ENCODE data around the gene SLC37A2. TPM values are rescaled to one million over a fixed set of nuclear protein-coding genes. Genes with fewer than 3 reads are reported as not detected.

Gene SLC37A2
- total RNA-seq, result 1 to 10 TPM in 2 of 5 donors, under 1 TPM in 1, not detected in 2; 0.87 to 5.3 (median 3.9) TPM
- polyA plus RNA-seq, result 1 to 10 TPM; 2.1 to 4.9 (median 2.6) TPM
- long read RNA-seq, donor 1, result 0 reads
- long read RNA-seq, donor 2, result 0 reads
- long read RNA-seq, donor 3, result 0 reads
- long read RNA-seq, donor 4, partial matches to known transcripts, result 0 of 1 reads
- long read RNA-seq, donor 4, other reads (novel, unspliced or antisense), result 0 of 1 reads
- long read RNA-seq, donor 5, partial matches to known transcripts, result 0 of 1 reads
- long read RNA-seq, donor 5, other reads (novel, unspliced or antisense), result 0 of 1 reads
- long read RNA-seq, donor 6, result 0 reads
- long read RNA-seq, donor 7, partial matches to known transcripts, result 0 of 1 reads
- long read RNA-seq, donor 7, other reads (novel, unspliced or antisense), result 0 of 1 reads
- long read RNA-seq, donor 8, result 0 reads
- long read RNA-seq, donor 9, result 0 reads
- long read RNA-seq, donor 10, partial matches to known transcripts, result 0 of 1 reads
- long read RNA-seq, donor 10, other reads (novel, unspliced or antisense), result 0 of 1 reads

- 0 to 1% (median 0%) methylated on average over 12 to 46 of the region's 46 CpGs for WGBS, 5 donors
- Histone ChIP-seq H3K4me1 (peaks cover 0 to 17% (median 14%) of the 10 kb centered on the region in 4 donors), H3K9me3 (no peaks in the 10 kb centered on the region), H3K4me3 (peak within 1 kb of the TSS; percentile 58 to 66 (median 60)), H3K27ac (peak within 1 kb of the TSS; percentile 53 to 83 (median 75)), H3K27me3 (peaks cover 0 to 14% (median 3%) of the 10 kb centered on the region in 3 donors), H3K36me3 (no peaks in the 10 kb centered on the region)
- intact Hi-C loops (cut with DNase I; ENCODE audit: low total_unique reads), result no loop called here
- TF ChIP-seq POLR2AphosphoS5 (IDR thresholded peaks at IDR 0.05), result peak in 2 of 3 donors; percentile 61 to 76
- no peak for TF ChIP-seq POLR2A (IDR thresholded peaks at IDR 0.05)
- TF ChIP-seq, protein P1, sequence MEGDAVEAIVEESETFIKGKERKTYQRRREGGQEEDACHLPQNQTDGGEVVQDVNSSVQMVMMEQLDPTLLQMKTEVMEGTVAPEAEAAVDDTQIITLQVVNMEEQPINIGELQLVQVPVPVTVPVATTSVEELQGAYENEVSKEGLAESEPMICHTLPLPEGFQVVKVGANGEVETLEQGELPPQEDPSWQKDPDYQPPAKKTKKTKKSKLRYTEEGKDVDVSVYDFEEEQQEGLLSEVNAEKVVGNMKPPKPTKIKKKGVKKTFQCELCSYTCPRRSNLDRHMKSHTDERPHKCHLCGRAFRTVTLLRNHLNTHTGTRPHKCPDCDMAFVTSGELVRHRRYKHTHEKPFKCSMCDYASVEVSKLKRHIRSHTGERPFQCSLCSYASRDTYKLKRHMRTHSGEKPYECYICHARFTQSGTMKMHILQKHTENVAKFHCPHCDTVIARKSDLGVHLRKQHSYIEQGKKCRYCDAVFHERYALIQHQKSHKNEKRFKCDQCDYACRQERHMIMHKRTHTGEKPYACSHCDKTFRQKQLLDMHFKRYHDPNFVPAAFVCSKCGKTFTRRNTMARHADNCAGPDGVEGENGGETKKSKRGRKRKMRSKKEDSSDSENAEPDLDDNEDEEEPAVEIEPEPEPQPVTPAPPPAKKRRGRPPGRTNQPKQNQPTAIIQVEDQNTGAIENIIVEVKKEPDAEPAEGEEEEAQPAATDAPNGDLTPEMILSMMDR (IDR thresholded peaks at IDR 0.05), result peak in 3 of 7 experiments; percentile 9 to 22 (median 19)
- TF ChIP-seq EP300 (IDR thresholded peaks at IDR 0.05), result no peak
- DNase-seq, result peak; percentile 73 to 87
These were observed at the start of gene SLC37A2 for GRCh38 chr11:125062931-125063428. Gene SLC37A2 (plus strand): TSS chr11:125063305. CDS start chr11:125063368, 63 bp downstream.

GRCh38 chr11:125016413-125016812, 46.7 kb upstream of the SLC37A2 start:
- Histone ChIP-seq H3K27ac (no peak overlapping the region), H3K4me3 (no peak overlapping the region), H3K9me3 (no peaks in the 10 kb centered on the region), H3K36me3 (peaks cover 0 to 4% (median 0%) of the 10 kb centered on the region in 4 donors), H3K4me1 (peaks cover 0 to 3% (median 0%) of the 10 kb centered on the region in 4 donors), H3K27me3 (no peaks in the 10 kb centered on the region)
- intact Hi-C loops (cut with DNase I; ENCODE audit: low total_unique reads), result no loop called here
- TF ChIP-seq, protein P1 (IDR thresholded peaks at IDR 0.05), result no peak
- TF ChIP-seq EP300 (IDR thresholded peaks at IDR 0.05) (no peak), POLR2AphosphoS5 (IDR thresholded peaks at IDR 0.05) (no peak), POLR2A (IDR thresholded peaks at IDR 0.05) (no peak)
- DNase-seq, result no peak

GRCh38 chr11:125020342-125020741, 42.8 kb upstream of the SLC37A2 start:
- Histone ChIP-seq H3K27ac (peak overlapping the region in 3 of 5 donors; percentile 21 to 35 (median 28)), H3K27me3 (no peaks in the 10 kb centered on the region), H3K36me3 (no peaks in the 10 kb centered on the region), H3K4me1 (peaks cover 0 to 3% (median 0%) of the 10 kb centered on the region in 4 donors), H3K4me3 (no peak overlapping the region), H3K9me3 (no peaks in the 10 kb centered on the region)
- peak in 1 of 2 donors; percentile 35 for DNase-seq
- intact Hi-C loops (cut with DNase I; ENCODE audit: low total_unique reads), result no loop called here
- 28 to 51% (median 43%) methylated on average over 2 of the region's 2 CpGs for WGBS, 5 donors
- TF ChIP-seq POLR2A (IDR thresholded peaks at IDR 0.05) (no peak), EP300 (IDR thresholded peaks at IDR 0.05) (no peak), POLR2AphosphoS5 (IDR thresholded peaks at IDR 0.05) (no peak)
- TF ChIP-seq, protein P1 (IDR thresholded peaks at IDR 0.05), result no peak

DNA sequence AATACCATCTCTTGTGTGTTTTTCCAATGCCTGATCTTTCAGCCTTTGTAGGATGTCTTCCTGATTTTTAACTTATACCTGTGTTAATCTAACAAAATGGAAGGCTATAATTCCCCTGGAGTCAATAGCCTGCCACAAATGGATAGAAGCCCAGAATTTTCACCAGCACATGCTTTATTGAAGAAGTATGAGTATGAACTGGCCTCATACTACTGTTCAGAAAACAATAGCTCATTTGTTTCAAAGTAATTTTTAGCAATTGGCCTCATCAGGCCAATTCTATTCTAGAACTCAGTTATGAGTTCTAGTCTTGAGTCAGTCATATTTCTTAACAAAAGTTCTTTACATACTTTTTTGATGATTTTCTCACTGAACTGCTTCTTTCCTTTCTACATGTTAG, 40.6 kb upstream of the SLC37A2 start:
- TF ChIP-seq POLR2AphosphoS5 (IDR thresholded peaks at IDR 0.05), result no peak
- TF ChIP-seq POLR2A (IDR thresholded peaks at IDR 0.05), result no peak
- no peaks in the 10 kb centered on the region for H3K36me3 ChIP-seq
- H3K27me3 ChIP-seq, result no peaks in the 10 kb centered on the region
- H3K4me1 ChIP-seq, result peaks cover 0 to 3% (median 0%) of the 10 kb centered on the region in 4 donors
- no peak overlapping the region for H3K4me3 ChIP-seq
- intact Hi-C loops (cut with DNase I; ENCODE audit: low total_unique reads), result no loop called here
- DNase-seq, result no peak
- H3K9me3 ChIP-seq, result no peaks in the 10 kb centered on the region
- H3K27ac ChIP-seq, result no peak overlapping the region
